H9 (cell line): ENCODE measurements around the gene ST8SIA5. TPM values are rescaled to one million over a fixed set of nuclear protein-coding genes. Genes with fewer than 3 reads are reported as not detected.

ENCODE experiments used
- DNase-seq: peaks from one replicate; pipeline ENCODE4 v3.0.0-alpha.2; 2017
- H2AFZ ChIP-seq: one replicate; pipeline ENCODE4 v1.6.1; 2013; ENCODE audit warnings: mild to moderate bottlenecking, low read length, control low read depth, moderate library complexity
- H2AK5ac ChIP-seq: 2 replicates; pipeline ENCODE4 v1.6.1; 2013; ENCODE audit warnings: low read length, control low read depth, mixed read lengths; ENCODE audit not compliant: insufficient read length
- H2BK120ac ChIP-seq: one replicate; pipeline ENCODE4 v1.6.1; 2013; ENCODE audit warnings: low read depth, mild to moderate bottlenecking, low read length, control low read depth, inconsistent platforms; ENCODE audit not compliant: poor library complexity, severe bottlenecking
- H2BK12ac ChIP-seq: 2 replicates; pipeline ENCODE4 v1.6.1; 2013; ENCODE audit warnings: low read length, control low read depth, mixed read lengths, low read depth; ENCODE audit not compliant: insufficient read length
- H2BK15ac ChIP-seq: 2 replicates; pipeline ENCODE4 v1.6.1; 2013; ENCODE audit warnings: low read depth, low read length, control low read depth
- H2BK20ac ChIP-seq: one replicate; pipeline ENCODE4 v1.6.1; 2013; ENCODE audit warnings: low read depth, mild to moderate bottlenecking, low read length, control low read depth, inconsistent platforms; ENCODE audit not compliant: poor library complexity, severe bottlenecking
- H2BK5ac ChIP-seq: 2 replicates; pipeline ENCODE4 v1.6.1; 2013; ENCODE audit warnings: low read length, control low read depth, mixed read lengths; ENCODE audit not compliant: insufficient read length
- H3K14ac ChIP-seq: 2 replicates; pipeline ENCODE4 v1.6.1; 2013; ENCODE audit warnings: low read length, control low read depth; ENCODE audit not compliant: insufficient read depth
- H3K18ac ChIP-seq: 2 replicates; pipeline ENCODE4 v1.6.1; 2013; ENCODE audit warnings: low read depth, mild to moderate bottlenecking, mixed read lengths, low read length, control low read depth; ENCODE audit not compliant: insufficient read length
- H3K23ac ChIP-seq: 2 replicates; pipeline ENCODE4 v1.6.1; 2013; ENCODE audit warnings: low read length, control low read depth, mixed read lengths, low read depth; ENCODE audit not compliant: insufficient read length
- H3K23me2 ChIP-seq: 2 replicates; pipeline ENCODE4 v1.6.1; 2013; ENCODE audit warnings: low read depth, mild to moderate bottlenecking, mixed read lengths, low read length, control low read depth; ENCODE audit not compliant: insufficient read length, poor library complexity, severe bottlenecking
- H3K27ac ChIP-seq: 2 replicates; pipeline ENCODE4 v1.5.1; 2013; ENCODE audit warnings: low read length, control low read depth, mixed read lengths, low read depth; ENCODE audit not compliant: insufficient read length
- H3K27me3 ChIP-seq: 2 replicates; pipeline ENCODE4 v1.6.1; 2013; ENCODE audit warnings: low read length, control low read depth, inconsistent platforms; ENCODE audit not compliant: insufficient read depth
- H3K4ac ChIP-seq: 2 replicates; pipeline ENCODE4 v1.6.1; 2013; ENCODE audit warnings: low read depth, mild to moderate bottlenecking, control low read depth, inconsistent platforms, low read length, moderate library complexity
- H3K4me1 ChIP-seq: 2 replicates; pipeline ENCODE4 v1.6.1; 2013; ENCODE audit warnings: low read length, control low read depth, inconsistent platforms; ENCODE audit not compliant: insufficient read depth
- H3K4me2 ChIP-seq: 2 replicates; pipeline ENCODE4 v1.6.1; 2013; ENCODE audit warnings: low read length, control low read depth, mixed read lengths; ENCODE audit not compliant: insufficient read length, insufficient read depth
- H3K56ac ChIP-seq: 2 replicates; pipeline ENCODE4 v1.6.1; 2013; ENCODE audit warnings: low read depth, mild to moderate bottlenecking, mixed read lengths, low read length, control low read depth; ENCODE audit not compliant: insufficient read length
- H3K79me1 ChIP-seq: 2 replicates; pipeline ENCODE4 v1.6.1; 2013; ENCODE audit warnings: low read depth, mild to moderate bottlenecking, moderate library complexity, low read length, control low read depth, inconsistent platforms; ENCODE audit not compliant: insufficient read depth, poor library complexity, severe bottlenecking
- H3K79me2 ChIP-seq: 2 replicates; pipeline ENCODE4 v1.6.1; 2013; ENCODE audit warnings: low read length, control low read depth, inconsistent platforms; ENCODE audit not compliant: insufficient read depth
- H3K9ac ChIP-seq: 2 replicates; pipeline ENCODE4 v1.6.1; 2013; ENCODE audit warnings: low read length, control low read depth, mixed read lengths; ENCODE audit not compliant: insufficient read length; ENCODE audit errors: extremely low read depth
- H3K9me3 ChIP-seq: one replicate; pipeline ENCODE4 v1.6.1; 2013; ENCODE audit warnings: low read depth, low read length, inconsistent platforms; ENCODE audit not compliant: control insufficient read depth
- H3T11ph ChIP-seq: one replicate; pipeline ENCODE4 v1.6.1; 2013; ENCODE audit warnings: mild to moderate bottlenecking, low read length, control low read depth, inconsistent platforms
- H4K20me1 ChIP-seq: one replicate; pipeline ENCODE4 v1.6.1; 2013; ENCODE audit not compliant: control insufficient read depth, insufficient read length, insufficient read depth
- H4K5ac ChIP-seq: 2 replicates; pipeline ENCODE4 v1.6.1; 2013; ENCODE audit warnings: low read depth, mild to moderate bottlenecking, mixed read lengths, low read length, control low read depth; ENCODE audit not compliant: insufficient read length
- H4K8ac ChIP-seq: replicated peaks from 2 replicates; pipeline ENCODE4 v1.6.1; 2013; ENCODE audit warnings: low read length, control low read depth, mixed read lengths, low read depth; ENCODE audit not compliant: insufficient read length
- H4K91ac ChIP-seq: 2 replicates; pipeline ENCODE4 v1.6.1; 2013; ENCODE audit warnings: low read depth, mild to moderate bottlenecking, moderate library complexity, mixed read lengths, low read length, control low read depth; ENCODE audit not compliant: insufficient read length
- H3K27ac Mint-ChIP-seq, 3 experiments: 2 replicates in 2 of 3; 3 replicates in 1 of 3; pipeline ENCODE4 v1.8.0; 2020 to 2021; ENCODE audit warnings: mixed read lengths in 3 of 3, mild to moderate bottlenecking in 1 of 3, moderate library complexity in 1 of 3
- H3K27me3 Mint-ChIP-seq: 2 replicates; pipeline ENCODE4 v1.8.0; 2021; ENCODE audit warnings: low read depth, mild to moderate bottlenecking, moderate library complexity, mixed read lengths
- H3K36me3 Mint-ChIP-seq, 3 experiments: 2 replicates in 2 of 3; 3 replicates in 1 of 3; pipeline ENCODE4 v1.8.0; 2020 to 2021; ENCODE audit warnings: low read depth in 3 of 3, mixed read lengths in 3 of 3; ENCODE audit not compliant: insufficient read depth in 1 of 3
- H3K4me1 Mint-ChIP-seq, 2 experiments: 2 replicates each; pipeline ENCODE4 v1.8.0; 2020; ENCODE audit warnings: mixed read lengths in 2 of 2
- H3K4me3 Mint-ChIP-seq, 2 experiments: 2 replicates in 1 of 2; 3 replicates in 1 of 2; pipeline ENCODE4 v1.8.0; 2020 to 2021; ENCODE audit warnings: mild to moderate bottlenecking in 2 of 2, mixed read lengths in 2 of 2, moderate library complexity in 1 of 2
- H3K9me3 Mint-ChIP-seq, 2 experiments: 2 replicates in 1 of 2; 3 replicates in 1 of 2; pipeline ENCODE4 v1.8.0; 2020; ENCODE audit warnings: mild to moderate bottlenecking in 2 of 2, mixed read lengths in 2 of 2, moderate library complexity in 1 of 2
- WGBS: extraction: QIAGEN DNeasy Blood & Tissue Kit; methylation state at CpG from one replicate; pipeline ENCODE4 v1.1.7; 2013; ENCODE audit warnings: missing lambda C conversion rate, low lambda C conversion rate, mixed read lengths; ENCODE audit not compliant: insufficient read length; ENCODE audit errors: extremely low coverage; 5-methylcytosine and 5-hydroxymethylcytosine counted together
- total RNA-seq: library from RNA; stranded (reverse); gene quantifications from 2 replicates; pipeline ENCODE4 v1.2.1, GENCODE V29; 2021
- TF ChIP-seq, protein P1 (sequence below): fragments of 200-600 bp; sonication (generic); conservative IDR thresholded peaks from 3 replicates; pipeline ENCODE4 v1.8.0; 2021; ENCODE audit warnings: antibody characterized with exemption, mild to moderate bottlenecking

The ST8SIA5 gene
- total RNA-seq, 1 experiment from 2014 or later: 0.63 TPM

DNA sequence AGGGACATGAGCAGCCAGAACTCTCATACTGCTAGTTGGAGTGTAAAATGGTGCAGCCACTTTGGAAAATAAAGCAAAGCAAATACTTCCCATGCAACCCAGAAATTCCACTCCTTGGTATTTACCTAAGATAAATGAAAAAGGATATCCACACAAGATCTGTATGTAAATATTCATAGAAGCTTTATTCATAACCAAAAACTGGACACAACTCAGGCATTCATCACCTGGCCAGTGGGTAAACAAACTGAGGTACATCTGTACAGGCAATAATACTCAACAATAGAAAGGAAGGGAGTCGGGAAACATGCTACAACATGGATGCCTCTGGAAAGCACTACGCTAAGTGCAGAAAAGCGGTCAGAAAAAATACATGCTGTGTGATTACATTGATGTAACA is 97.4 kb downstream of the ST8SIA5 start:
- H3K9me3 Mint-ChIP-seq: peaks cover 11% of the 10 kb centered on the region in 2 experiments
- Histone ChIP-seq H3K4ac (no peak overlapping the region), H2BK15ac (no peak overlapping the region), H3K79me2 (no peaks in the 10 kb centered on the region), H4K8ac (no peak overlapping the region), H4K20me1 (no peaks in the 10 kb centered on the region), H2BK120ac (no peak overlapping the region), H3K4me1 (no peaks in the 10 kb centered on the region), H2AK5ac (no peak overlapping the region), H3T11ph (no peak overlapping the region), H3K9me3 (no peaks in the 10 kb centered on the region), H4K91ac (no peak overlapping the region), H3K56ac (no peak overlapping the region), H4K5ac (no peak overlapping the region), H3K27me3 (no peaks in the 10 kb centered on the region), H2BK5ac (no peak overlapping the region), H2AFZ (no peak overlapping the region), H3K27ac (no peak overlapping the region), H3K23me2 (no peaks in the 10 kb centered on the region), H3K14ac (no peak overlapping the region), H3K79me1 (no peaks in the 10 kb centered on the region), H2BK20ac (no peak overlapping the region), H3K9ac (no peak overlapping the region), H3K18ac (no peak overlapping the region), H2BK12ac (no peak overlapping the region), H3K23ac (no peak overlapping the region), H3K4me2 (no peak overlapping the region)
- no peak overlapping the region for H3K4me3 Mint-ChIP-seq
- H3K4me1 Mint-ChIP-seq: peaks cover 12 to 13% of the 10 kb centered on the region in 2 experiments
- TF ChIP-seq, protein P1, sequence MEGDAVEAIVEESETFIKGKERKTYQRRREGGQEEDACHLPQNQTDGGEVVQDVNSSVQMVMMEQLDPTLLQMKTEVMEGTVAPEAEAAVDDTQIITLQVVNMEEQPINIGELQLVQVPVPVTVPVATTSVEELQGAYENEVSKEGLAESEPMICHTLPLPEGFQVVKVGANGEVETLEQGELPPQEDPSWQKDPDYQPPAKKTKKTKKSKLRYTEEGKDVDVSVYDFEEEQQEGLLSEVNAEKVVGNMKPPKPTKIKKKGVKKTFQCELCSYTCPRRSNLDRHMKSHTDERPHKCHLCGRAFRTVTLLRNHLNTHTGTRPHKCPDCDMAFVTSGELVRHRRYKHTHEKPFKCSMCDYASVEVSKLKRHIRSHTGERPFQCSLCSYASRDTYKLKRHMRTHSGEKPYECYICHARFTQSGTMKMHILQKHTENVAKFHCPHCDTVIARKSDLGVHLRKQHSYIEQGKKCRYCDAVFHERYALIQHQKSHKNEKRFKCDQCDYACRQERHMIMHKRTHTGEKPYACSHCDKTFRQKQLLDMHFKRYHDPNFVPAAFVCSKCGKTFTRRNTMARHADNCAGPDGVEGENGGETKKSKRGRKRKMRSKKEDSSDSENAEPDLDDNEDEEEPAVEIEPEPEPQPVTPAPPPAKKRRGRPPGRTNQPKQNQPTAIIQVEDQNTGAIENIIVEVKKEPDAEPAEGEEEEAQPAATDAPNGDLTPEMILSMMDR: no peak
- H3K36me3 Mint-ChIP-seq: peaks cover 6 to 10% (median 6%) of the 10 kb centered on the region in 3 experiments
- no peak for DNase-seq
- no peak overlapping the region for H3K27ac Mint-ChIP-seq
- no CpG with 5 or more reads among the region's 3 CpGs for WGBS
- H3K27me3 Mint-ChIP-seq: peaks cover 4% of the 10 kb centered on the region
